ENCODE data around the gene ADGRA1.

DNA sequence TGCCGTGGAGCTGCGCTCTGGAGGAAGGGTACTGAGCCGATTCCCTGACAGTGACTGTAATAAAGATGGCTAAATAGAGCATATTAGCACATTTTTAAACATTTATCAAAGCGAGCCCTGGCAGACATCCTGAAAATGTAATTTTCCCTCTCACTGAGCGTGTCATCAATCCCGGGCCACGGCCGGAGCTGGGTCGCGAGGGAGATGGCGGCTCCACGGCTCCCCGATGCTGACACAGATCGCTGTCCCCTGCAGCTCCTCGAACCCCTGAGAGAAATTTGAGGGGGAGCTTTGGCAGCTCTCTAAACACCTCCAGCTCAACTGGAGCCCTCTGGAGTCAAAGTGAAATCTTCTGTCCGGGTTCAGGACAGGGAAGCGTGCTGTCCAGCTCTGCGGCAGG, 44.9 kb upstream of the ADGRA1 start:
- TF ChIP-seq, protein P1, sequence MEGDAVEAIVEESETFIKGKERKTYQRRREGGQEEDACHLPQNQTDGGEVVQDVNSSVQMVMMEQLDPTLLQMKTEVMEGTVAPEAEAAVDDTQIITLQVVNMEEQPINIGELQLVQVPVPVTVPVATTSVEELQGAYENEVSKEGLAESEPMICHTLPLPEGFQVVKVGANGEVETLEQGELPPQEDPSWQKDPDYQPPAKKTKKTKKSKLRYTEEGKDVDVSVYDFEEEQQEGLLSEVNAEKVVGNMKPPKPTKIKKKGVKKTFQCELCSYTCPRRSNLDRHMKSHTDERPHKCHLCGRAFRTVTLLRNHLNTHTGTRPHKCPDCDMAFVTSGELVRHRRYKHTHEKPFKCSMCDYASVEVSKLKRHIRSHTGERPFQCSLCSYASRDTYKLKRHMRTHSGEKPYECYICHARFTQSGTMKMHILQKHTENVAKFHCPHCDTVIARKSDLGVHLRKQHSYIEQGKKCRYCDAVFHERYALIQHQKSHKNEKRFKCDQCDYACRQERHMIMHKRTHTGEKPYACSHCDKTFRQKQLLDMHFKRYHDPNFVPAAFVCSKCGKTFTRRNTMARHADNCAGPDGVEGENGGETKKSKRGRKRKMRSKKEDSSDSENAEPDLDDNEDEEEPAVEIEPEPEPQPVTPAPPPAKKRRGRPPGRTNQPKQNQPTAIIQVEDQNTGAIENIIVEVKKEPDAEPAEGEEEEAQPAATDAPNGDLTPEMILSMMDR (IDR thresholded peaks at IDR 0.05): no peak
- TF ChIP-seq POLR2A (IDR thresholded peaks at IDR 0.05): no peak
